Body of pancreas (tissue), 4 donors: ENCODE measurements around the gene KLK15. TPM values are rescaled to one million over a fixed set of nuclear protein-coding genes. Genes with fewer than 3 reads are reported as not detected.
A peak's percentile ranks its signal among the peaks of the same experiment; 100 is the strongest.

Experiments
- ATAC-seq: fragments of 150-250 bp; one replicate; pipeline ENCODE4 v1.9.1; 2016
- DNase-seq, 4 donors: peaks; one replicate each; pipeline ENCODE4 v3.0.0-alpha.2; 2019
- H3K27ac ChIP-seq, 4 donors: fragments of 200-600 bp; sonication (generic); 1 replicate in 3 of 4; 2 replicates in 1 of 4; pipeline versions ENCODE4 v1.5.1 to v1.6.1; 2016 to 2019; ENCODE audit warnings: mild to moderate bottlenecking in 1 of 4, mixed read lengths in 1 of 4, moderate library complexity in 1 of 4
- H3K27me3 ChIP-seq, 2 donors: fragments of 200-600 bp; sonication (generic); one replicate each; pipeline ENCODE4 v1.6.0; 2016; ENCODE audit warnings: mild to moderate bottlenecking in 1 of 2
- H3K36me3 ChIP-seq, 2 donors: fragments of 200-600 bp; sonication (generic); replicated peaks in 1 of 2; 2 replicates each; pipeline ENCODE4 v1.5.1; 2016; ENCODE audit warnings: low read depth in 2 of 2; ENCODE audit not compliant: insufficient read depth in 1 of 2
- H3K4me1 ChIP-seq: fragments of 200-600 bp; sonication (generic); one replicate; pipeline ENCODE4 v1.6.0; 2016
- H3K4me3 ChIP-seq, 2 donors: fragments of 200-600 bp; sonication (generic); 1 replicate in 1 of 2; 2 replicates in 1 of 2; pipeline ENCODE4 v1.5.1; 2016 to 2019
- H3K9me3 ChIP-seq, 3 donors: fragments of 200-600 bp; sonication (generic); 1 replicate in 2 of 3; 2 replicates in 1 of 3; pipeline ENCODE4 v1.5.1; 2016
- POLR2A ChIP-seq, 3 donors: fragments of 450-650 bp; IDR thresholded peaks; one replicate each; pipeline ENCODE4 v1.6.1; 2016; ENCODE audit warnings: antibody characterized with exemption in 3 of 3, mild to moderate bottlenecking in 2 of 3
- WGBS, 2 donors: methylation state at CpG; one replicate each; pipeline ENCODE4 v1.1.5; 2017; 5-methylcytosine and 5-hydroxymethylcytosine counted together
- intact Hi-C: fragments of 100-400 bp; cut with DNase I; formaldehyde crosslinking; loops from one replicate; pipeline ENCODE4 v1.15.1; 2023
- total RNA-seq, 2 donors: library from RNA; depleted of rRNA; stranded (reverse); fragments of >200 nt; gene quantifications; one replicate each; pipeline ENCODE4 v1.1.0, GENCODE V29; 2016
- TF ChIP-seq, protein P1 (sequence below), 7 experiments: fragments of 450-650 bp in 4 of 7; fragments of 200-600 bp in 3 of 7; sonication (generic) in 3 of 7; IDR thresholded peaks; one replicate each; pipeline ENCODE4 v1.5.1; 2016 to 2019; ENCODE audit warnings: antibody characterized with exemption in 7 of 7

KLK15 gene
- total RNA-seq, 2 donors from 2014 or later, result not detected

DNA sequence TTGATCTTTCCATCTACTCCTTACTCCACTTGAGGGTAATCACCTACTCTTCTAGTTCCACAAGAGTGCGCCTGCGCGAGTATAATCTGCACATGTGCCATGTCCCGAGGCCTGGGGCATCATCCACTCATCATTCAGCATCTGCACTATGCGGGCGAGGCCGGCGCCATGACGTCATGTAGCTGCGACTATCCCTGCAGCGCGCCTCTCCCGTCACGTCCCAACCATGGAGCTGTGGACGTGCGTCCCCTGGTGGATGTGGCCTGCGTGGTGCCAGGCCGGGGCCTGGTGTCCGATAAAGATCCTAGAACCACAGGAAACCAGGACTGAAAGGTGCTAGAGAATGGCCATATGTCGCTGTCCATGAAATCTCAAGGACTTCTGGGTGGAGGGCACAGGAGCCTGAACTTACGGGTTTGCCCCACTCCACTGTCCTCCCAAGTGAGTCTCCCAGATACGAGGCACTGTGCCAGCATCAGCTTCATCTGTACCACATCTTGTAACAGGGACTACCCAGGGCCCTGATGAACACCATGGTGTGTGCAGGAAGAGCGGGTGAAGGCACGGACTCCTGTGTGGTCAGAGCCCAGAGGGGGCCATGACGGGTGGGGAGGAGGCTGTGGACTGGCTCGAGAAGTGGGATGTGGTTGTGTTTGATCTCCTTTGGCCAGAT is 37.2 kb upstream of the KLK15 start:
- Histone ChIP-seq H3K36me3 (no peaks in the 10 kb centered on the region), H3K27me3 (no peaks in the 10 kb centered on the region), H3K4me1 (no peaks in the 10 kb centered on the region), H3K27ac (no peak overlapping the region), H3K4me3 (no peak overlapping the region), H3K9me3 (no peaks in the 10 kb centered on the region)
- TF ChIP-seq POLR2A (IDR thresholded peaks at IDR 0.05), result no peak
- TF ChIP-seq, protein P1, sequence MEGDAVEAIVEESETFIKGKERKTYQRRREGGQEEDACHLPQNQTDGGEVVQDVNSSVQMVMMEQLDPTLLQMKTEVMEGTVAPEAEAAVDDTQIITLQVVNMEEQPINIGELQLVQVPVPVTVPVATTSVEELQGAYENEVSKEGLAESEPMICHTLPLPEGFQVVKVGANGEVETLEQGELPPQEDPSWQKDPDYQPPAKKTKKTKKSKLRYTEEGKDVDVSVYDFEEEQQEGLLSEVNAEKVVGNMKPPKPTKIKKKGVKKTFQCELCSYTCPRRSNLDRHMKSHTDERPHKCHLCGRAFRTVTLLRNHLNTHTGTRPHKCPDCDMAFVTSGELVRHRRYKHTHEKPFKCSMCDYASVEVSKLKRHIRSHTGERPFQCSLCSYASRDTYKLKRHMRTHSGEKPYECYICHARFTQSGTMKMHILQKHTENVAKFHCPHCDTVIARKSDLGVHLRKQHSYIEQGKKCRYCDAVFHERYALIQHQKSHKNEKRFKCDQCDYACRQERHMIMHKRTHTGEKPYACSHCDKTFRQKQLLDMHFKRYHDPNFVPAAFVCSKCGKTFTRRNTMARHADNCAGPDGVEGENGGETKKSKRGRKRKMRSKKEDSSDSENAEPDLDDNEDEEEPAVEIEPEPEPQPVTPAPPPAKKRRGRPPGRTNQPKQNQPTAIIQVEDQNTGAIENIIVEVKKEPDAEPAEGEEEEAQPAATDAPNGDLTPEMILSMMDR (IDR thresholded peaks at IDR 0.05), result peak; percentile 22 to 74 (median 36)
- intact Hi-C loops, result no loop called here
- 59 to 64% methylated on average over 6 to 26 of the region's 26 CpGs for WGBS, 2 donors
- ATAC-seq (peak; percentile 71), DNase-seq (peak; percentile 31 to 74 (median 58))

DNA sequence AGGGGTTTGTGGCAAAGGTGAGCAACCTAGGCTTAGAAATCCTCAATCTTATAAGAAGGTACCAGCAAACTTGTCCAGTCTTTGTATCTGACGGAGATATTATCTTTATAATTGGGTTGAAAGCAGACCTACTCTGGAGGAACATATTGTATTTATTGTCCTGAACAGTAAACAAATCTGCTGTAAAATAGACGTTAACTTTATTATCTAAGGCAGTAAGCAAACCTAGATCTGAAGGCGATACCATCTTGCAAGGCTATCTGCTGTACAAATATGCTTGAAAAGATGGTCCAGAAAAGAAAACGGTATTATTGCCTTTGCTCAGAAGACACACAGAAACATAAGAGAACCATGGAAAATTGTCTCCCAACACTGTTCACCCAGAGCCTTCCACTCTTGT is 36.1 kb upstream of the KLK15 start:
- Histone ChIP-seq H3K27me3 (no peaks in the 10 kb centered on the region), H3K9me3 (no peaks in the 10 kb centered on the region), H3K27ac (no peak overlapping the region), H3K4me3 (no peak overlapping the region), H3K4me1 (no peaks in the 10 kb centered on the region), H3K36me3 (no peaks in the 10 kb centered on the region)
- TF ChIP-seq, protein P1 (IDR thresholded peaks at IDR 0.05), result no peak
- no peak for TF ChIP-seq POLR2A (IDR thresholded peaks at IDR 0.05)
- intact Hi-C loops, result no loop called here
- ATAC-seq (no peak), DNase-seq (no peak)
- 60 to 65% methylated on average over 4 of the region's 4 CpGs for WGBS, 2 donors

DNA sequence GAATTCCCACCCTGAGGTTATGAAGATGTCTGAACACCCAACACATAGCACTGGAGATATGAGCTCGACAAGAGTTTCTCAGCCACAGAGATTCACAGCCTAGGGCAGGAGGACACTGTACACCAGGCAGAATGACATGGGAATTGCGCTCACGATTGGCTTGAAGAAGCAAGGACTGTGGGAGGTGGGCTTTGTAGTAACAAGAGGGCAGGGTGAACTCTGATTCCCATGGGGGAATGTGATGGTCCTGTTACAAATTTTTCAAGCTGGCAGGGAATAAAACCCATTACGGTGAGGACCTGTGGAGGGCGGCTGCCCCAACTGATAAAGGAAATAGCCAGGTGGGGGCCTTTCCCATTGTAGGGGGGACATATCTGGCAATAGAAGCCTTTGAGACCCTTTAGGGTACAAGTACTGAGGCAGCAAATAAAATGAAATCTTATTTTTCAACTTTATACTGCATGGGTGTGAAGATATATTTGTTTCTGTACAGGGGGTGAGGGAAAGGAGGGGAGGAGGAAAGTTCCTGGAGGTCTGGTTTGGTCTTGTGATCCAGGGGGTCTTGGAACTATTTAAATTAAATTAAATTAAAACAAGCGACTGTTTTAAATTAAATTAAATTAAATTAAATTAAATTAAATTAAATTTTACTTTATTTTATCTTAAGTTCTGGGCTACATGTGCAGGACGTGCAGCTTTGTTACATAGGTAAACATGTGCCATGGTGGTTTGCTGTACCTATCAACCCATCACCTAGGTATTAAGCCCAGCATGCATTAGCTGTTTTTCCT is 28.3 kb upstream of the KLK15 start:
- 66 to 77% methylated on average over 7 of the region's 7 CpGs for WGBS, 2 donors
- intact Hi-C loops, result no loop called here
- H3K9me3 ChIP-seq, result no peaks in the 10 kb centered on the region
- DNase-seq (no peak), ATAC-seq (no peak)
- no peak overlapping the region for H3K27ac ChIP-seq
- H3K36me3 ChIP-seq, result no peaks in the 10 kb centered on the region
- no peak overlapping the region for H3K4me3 ChIP-seq
- no peaks in the 10 kb centered on the region for H3K4me1 ChIP-seq
- H3K27me3 ChIP-seq, result no peaks in the 10 kb centered on the region
- TF ChIP-seq, protein P1 (IDR thresholded peaks at IDR 0.05), result no peak
- TF ChIP-seq POLR2A (IDR thresholded peaks at IDR 0.05), result no peak

DNA sequence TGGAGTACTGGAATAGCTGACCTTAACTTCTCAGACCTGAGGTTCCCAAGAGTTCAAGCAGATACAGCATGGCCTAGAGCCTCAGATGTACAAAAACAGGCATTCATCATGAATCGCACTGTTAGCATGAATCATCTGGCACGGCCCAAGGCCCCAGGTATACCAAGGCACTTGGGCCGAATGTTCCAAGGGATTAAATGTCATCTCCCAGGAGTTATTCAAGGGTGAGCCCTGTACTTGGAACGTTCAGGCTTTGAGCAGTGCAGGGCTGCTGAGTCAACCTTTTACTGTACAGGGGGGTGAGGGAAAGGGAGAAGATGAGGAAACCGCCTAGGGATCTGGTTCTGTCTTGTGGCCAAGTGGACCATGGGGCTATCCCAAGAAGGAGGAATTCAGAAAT is 27.6 kb upstream of the KLK15 start:
- DNase-seq (no peak), ATAC-seq (no peak)
- Histone ChIP-seq H3K9me3 (no peaks in the 10 kb centered on the region), H3K4me3 (no peak overlapping the region), H3K27me3 (no peaks in the 10 kb centered on the region), H3K4me1 (no peaks in the 10 kb centered on the region), H3K36me3 (no peaks in the 10 kb centered on the region), H3K27ac (no peak overlapping the region)
- intact Hi-C loops, result no loop called here
- WGBS, 2 donors, result 67 to 80% methylated on average over 5 of the region's 5 CpGs
- TF ChIP-seq, protein P1 (IDR thresholded peaks at IDR 0.05), result no peak
- no peak for TF ChIP-seq POLR2A (IDR thresholded peaks at IDR 0.05)
